ENCODE results near the gene PPL.

The PPL gene

GRCh38 chr16:4859190-4859899 is 77.6 kb downstream of the PPL start:
- no peak for DNase-seq

- DNase-seq, result no peak
Observed at GRCh38 chr16:4855804-4856203, 81.1 kb downstream of the PPL start.

- no peak for DNase-seq
Observed at GRCh38 chr16:4855371-4855770, 81.6 kb downstream of the PPL start.

- no peak for DNase-seq
Observed at GRCh38 chr16:4852221-4852872, 84.6 kb downstream of the PPL start.

- DNase-seq, result no peak
Observed at GRCh38 chr16:4850211-4850610, 86.7 kb downstream of the PPL start.

- peak; percentile 14 for DNase-seq
Observed at GRCh38 chr16:4847774-4848587, 89.0 kb downstream of the PPL start.

GRCh38 chr16:4846901-4847773 is 89.8 kb downstream of the PPL start, which contains the start of the genes GLYR1 and UBN1:
GLYR1 (minus strand) TSS chr16:4847288; CDS start chr16:4847265, 23 bp downstream.
UBN1 (plus strand) TSS chr16:4847481; CDS start chr16:4852918, 5,437 bp downstream.
- DNase-seq, result peak; percentile 54

- no peak for DNase-seq
Observed at GRCh38 chr16:4846503-4846900, 90.4 kb downstream of the PPL start.

- no peak for DNase-seq
Observed at GRCh38 chr16:4840984-4841383, 96.0 kb downstream of the PPL start.

GRCh38 chr16:4839942-4840341 is 97.0 kb downstream of the PPL start:
- DNase-seq, result no peak

GRCh38 chr16:4837733-4838501 is 99.0 kb downstream of the PPL start:
- no peak for DNase-seq

- no peak for DNase-seq
Observed at GRCh38 chr16:4836727-4837126, 100.2 kb downstream of the PPL start.

GRCh38 chr16:4833584-4833983 is 103.4 kb downstream of the PPL start:
- no peak for DNase-seq

GRCh38 chr16:4832698-4833343 is 104.1 kb downstream of the PPL start:
- DNase-seq, result no peak

Data from NCI-H2029 treated with DMSO at 0.1 percent for 48 hours (cell line).